Mammary epithelial cell (primary cell): ENCODE data around the gene TMPRSS11E.

Source experiments
- CTCF ChIP-seq, 2 donors: IDR thresholded peaks in 1 of 2; conservative IDR thresholded peaks in 1 of 2; 2 replicates each; pipeline ENCODE4 v1.5.1; 2011 to 2012; ENCODE audit warnings: inconsistent platforms in 2 of 2, low read length in 2 of 2, mild to moderate bottlenecking in 2 of 2, control low read depth in 1 of 2, low read depth in 1 of 2; ENCODE audit not compliant: insufficient read depth in 1 of 2; ENCODE audit errors: extremely low read depth in 1 of 2
- EZH2 ChIP-seq: IDR thresholded peaks from 2 replicates; pipeline ENCODE4 v1.6.1; 2012; ENCODE audit warnings: low read length, inconsistent platforms, borderline replicate concordance

- no peak for TF ChIP-seq EZH2
- no peak for TF ChIP-seq CTCF (conservative IDR thresholded peaks at IDR 0.05 in 1 of 2, IDR thresholded peaks at IDR 0.05 in 1 of 2; ENCODE audit: extremely low read depth in 1 of 2, insufficient read depth in 1 of 2, low read depth in 1 of 2, low read length in 2 of 2)
Measured at GRCh38 chr4:68416591-68416990, 30.7 kb upstream of the TMPRSS11E start.
